Measurements from ENCODE around the gene ERCC6. TPM values are rescaled to one million over a fixed set of nuclear protein-coding genes. Genes with fewer than 3 reads are reported as not detected.

The ERCC6 gene
- total RNA-seq, 1 experiment from 2014 or later: 18.2 TPM

DNA sequence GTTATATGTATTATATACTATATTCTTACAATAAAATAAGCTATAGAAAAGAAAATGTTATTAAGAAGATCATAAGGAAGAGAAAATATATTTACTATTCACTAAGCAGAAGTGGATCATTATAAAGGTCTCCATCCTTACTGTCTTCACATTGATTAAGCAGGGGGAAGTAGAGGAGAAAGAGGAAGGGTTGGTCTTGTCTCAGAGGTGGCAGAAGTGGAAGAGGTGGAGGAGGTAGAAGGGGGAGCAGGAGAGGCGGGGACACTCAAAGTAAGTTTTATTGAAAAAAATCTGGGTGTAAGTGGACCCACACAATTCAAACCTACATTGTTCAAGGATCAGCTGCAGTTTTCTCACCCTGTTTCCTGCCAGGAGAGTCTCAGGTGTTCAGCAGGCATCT lies 28.9 kb upstream of the ERCC6 start:
- Histone ChIP-seq H3K18ac (ENCODE audit: insufficient read length, low read depth, low read length) (no peak overlapping the region), H2BK20ac (ENCODE audit: low read depth, low read length, poor library complexity, severe bottlenecking) (no peak overlapping the region), H2BK5ac (ENCODE audit: insufficient read length, low read length) (no peak overlapping the region), H3K79me1 (ENCODE audit: insufficient read depth, low read depth, low read length, poor library complexity, severe bottlenecking) (no peaks in the 10 kb centered on the region), H4K8ac (replicated peaks; ENCODE audit: insufficient read length, low read depth, low read length) (no peak overlapping the region), H4K20me1 (ENCODE audit: control insufficient read depth, insufficient read depth, insufficient read length) (no peaks in the 10 kb centered on the region), H3K4me2 (ENCODE audit: insufficient read depth, insufficient read length, low read length) (no peak overlapping the region), H3K56ac (ENCODE audit: insufficient read length, low read depth, low read length) (no peak overlapping the region), H3K79me2 (ENCODE audit: insufficient read depth, low read length) (no peaks in the 10 kb centered on the region), H3K4ac (ENCODE audit: low read depth, low read length) (no peak overlapping the region), H2BK120ac (ENCODE audit: low read depth, low read length, poor library complexity, severe bottlenecking) (no peak overlapping the region), H3T11ph (ENCODE audit: low read length) (no peak overlapping the region), H4K91ac (ENCODE audit: insufficient read length, low read depth, low read length) (no peak overlapping the region), H3K23ac (ENCODE audit: insufficient read length, low read depth, low read length) (no peak overlapping the region), H2AK5ac (ENCODE audit: insufficient read length, low read length) (no peak overlapping the region), H3K4me1 (ENCODE audit: insufficient read depth, low read length) (no peaks in the 10 kb centered on the region), H3K9ac (ENCODE audit: extremely low read depth, insufficient read length, low read length) (no peak overlapping the region), H3K27ac (ENCODE audit: insufficient read length, low read depth, low read length) (no peak overlapping the region), H3K27me3 (ENCODE audit: insufficient read depth, low read length) (no peaks in the 10 kb centered on the region), H2BK15ac (ENCODE audit: low read depth, low read length) (no peak overlapping the region), H3K23me2 (ENCODE audit: insufficient read length, low read depth, low read length, poor library complexity, severe bottlenecking) (no peaks in the 10 kb centered on the region), H4K5ac (ENCODE audit: insufficient read length, low read depth, low read length) (no peak overlapping the region), H3K14ac (ENCODE audit: insufficient read depth, low read length) (no peak overlapping the region), H3K9me3 (ENCODE audit: control insufficient read depth, low read depth, low read length) (no peaks in the 10 kb centered on the region), H2BK12ac (ENCODE audit: insufficient read length, low read depth, low read length) (no peak overlapping the region), H2AFZ (ENCODE audit: low read length) (no peak overlapping the region)
- Mint-ChIP-seq H3K36me3 (ENCODE audit: insufficient read depth in 1 of 3, low read depth in 3 of 3) (no peaks in the 10 kb centered on the region; a peak in 1 of 7 replicates), H3K27ac (no peak overlapping the region), H3K4me3 (no peak overlapping the region), H3K27me3 (ENCODE audit: low read depth) (peaks cover 28% of the 10 kb centered on the region), H3K4me1 (no peaks in the 10 kb centered on the region), H3K9me3 (peaks cover 6 to 14% of the 10 kb centered on the region in 2 experiments; a peak in 4 of 5 replicates)
- no CpG with 5 or more reads among the region's 1 CpG for WGBS (ENCODE audit: extremely low coverage, insufficient read length, low lambda C conversion rate)
- no peak for DNase-seq
- no peak for TF ChIP-seq CTCF (conservative IDR thresholded peaks at IDR 0.05)
